ENCODE results near the gene KIF26A.

KIF26A gene

GRCh38 chr14:104111301-104112112 lies 26.9 kb upstream of the KIF26A start:
- no peak overlapping the region for H3K4me3 ChIP-seq (ENCODE audit: low read depth, low read length)
- DNase-seq (ENCODE audit: low read depth), result no peak
- no peak for TF ChIP-seq CTCF (IDR thresholded peaks at IDR 0.05; ENCODE audit: low read depth, low read length, missing control alignments)

- no peak for TF ChIP-seq CTCF (IDR thresholded peaks at IDR 0.05; ENCODE audit: low read depth, low read length, missing control alignments)
- H3K4me3 ChIP-seq (ENCODE audit: low read depth, low read length), result no peak overlapping the region
- DNase-seq (ENCODE audit: low read depth), result no peak
Measured at GRCh38 chr14:104112113-104112505, 26.3 kb upstream of the KIF26A start.

GRCh38 chr14:104112609-104113571 lies 25.5 kb upstream of the KIF26A start:
- no peak for TF ChIP-seq CTCF (IDR thresholded peaks at IDR 0.05; ENCODE audit: low read depth, low read length, missing control alignments)
- no peak for DNase-seq (ENCODE audit: low read depth)
- H3K4me3 ChIP-seq (ENCODE audit: low read depth, low read length), result no peak overlapping the region

- DNase-seq (ENCODE audit: low read depth), result no peak
- TF ChIP-seq CTCF (IDR thresholded peaks at IDR 0.05; ENCODE audit: low read depth, low read length, missing control alignments), result no peak
- H3K4me3 ChIP-seq (ENCODE audit: low read depth, low read length), result no peak overlapping the region
Measured at GRCh38 chr14:104113631-104114420, 24.6 kb upstream of the KIF26A start.

GRCh38 chr14:104114421-104115130 lies 23.8 kb upstream of the KIF26A start:
- no peak for TF ChIP-seq CTCF (IDR thresholded peaks at IDR 0.05; ENCODE audit: low read depth, low read length, missing control alignments)
- no peak for DNase-seq (ENCODE audit: low read depth)
- H3K4me3 ChIP-seq (ENCODE audit: low read depth, low read length), result no peak overlapping the region

- no peak for DNase-seq (ENCODE audit: low read depth)
- no peak for TF ChIP-seq CTCF (IDR thresholded peaks at IDR 0.05; ENCODE audit: low read depth, low read length, missing control alignments)
Measured at GRCh38 chr14:104115131-104115600, 23.2 kb upstream of the KIF26A start.

More at GRCh38 chr14:104115131-104115600, 23.2 kb upstream of the KIF26A start:
- no peak overlapping the region for H3K4me3 ChIP-seq (ENCODE audit: low read depth, low read length)
